Glutamatergic neuron (in vitro differentiated cells): Measurements from ENCODE around the gene TXNDC11. TPM values are rescaled to one million over a fixed set of nuclear protein-coding genes. Genes with fewer than 3 reads are reported as not detected.

Experiments
- DNase-seq: peaks from one replicate; pipeline ENCODE4 v3.0.0; 2022
- H3K27ac Mint-ChIP-seq: one replicate; pipeline ENCODE4 v1.8.0; 2020; ENCODE audit warnings: mild to moderate bottlenecking, mixed read lengths, inconsistent platforms; ENCODE audit not compliant: unreplicated experiment
- H3K27me3 Mint-ChIP-seq: one replicate; pipeline ENCODE4 v1.8.0; 2020; ENCODE audit warnings: mild to moderate bottlenecking, moderate library complexity, mixed read lengths, inconsistent platforms; ENCODE audit not compliant: unreplicated experiment
- H3K36me3 Mint-ChIP-seq: one replicate; pipeline ENCODE4 v1.8.0; 2020; ENCODE audit warnings: mild to moderate bottlenecking, mixed read lengths, inconsistent platforms; ENCODE audit not compliant: unreplicated experiment
- H3K4me1 Mint-ChIP-seq: one replicate; pipeline ENCODE4 v1.8.0; 2020; ENCODE audit warnings: mild to moderate bottlenecking, low read depth, mixed read lengths, inconsistent platforms; ENCODE audit not compliant: unreplicated experiment
- H3K4me3 Mint-ChIP-seq: one replicate; pipeline ENCODE4 v1.8.0; 2020; ENCODE audit warnings: mild to moderate bottlenecking, mixed read lengths, inconsistent platforms; ENCODE audit not compliant: unreplicated experiment
- H3K9me3 Mint-ChIP-seq: one replicate; pipeline ENCODE4 v1.8.0; 2020; ENCODE audit warnings: mild to moderate bottlenecking, moderate library complexity, mixed read lengths, inconsistent platforms; ENCODE audit not compliant: unreplicated experiment
- total RNA-seq: library from RNA; stranded (reverse); fragmentation: NEBNext Ultra II Directional; extraction: Animal tissue kit (Norgen Biotek cat#: 25700); gene quantifications from one replicate; pipeline ENCODE4 v1.2.1, GENCODE V29; 2021; ENCODE audit not compliant: unreplicated experiment
- TF ChIP-seq, protein P1 (sequence below): fragments of 200-600 bp; sonication (generic); IDR thresholded peaks from one replicate; pipeline ENCODE4 v1.5.0; 2021; ENCODE audit not compliant: partially characterized antibody, unreplicated experiment

Gene TXNDC11
- total RNA-seq, 1 donor from 2014 or later = 18.4 TPM

DNA sequence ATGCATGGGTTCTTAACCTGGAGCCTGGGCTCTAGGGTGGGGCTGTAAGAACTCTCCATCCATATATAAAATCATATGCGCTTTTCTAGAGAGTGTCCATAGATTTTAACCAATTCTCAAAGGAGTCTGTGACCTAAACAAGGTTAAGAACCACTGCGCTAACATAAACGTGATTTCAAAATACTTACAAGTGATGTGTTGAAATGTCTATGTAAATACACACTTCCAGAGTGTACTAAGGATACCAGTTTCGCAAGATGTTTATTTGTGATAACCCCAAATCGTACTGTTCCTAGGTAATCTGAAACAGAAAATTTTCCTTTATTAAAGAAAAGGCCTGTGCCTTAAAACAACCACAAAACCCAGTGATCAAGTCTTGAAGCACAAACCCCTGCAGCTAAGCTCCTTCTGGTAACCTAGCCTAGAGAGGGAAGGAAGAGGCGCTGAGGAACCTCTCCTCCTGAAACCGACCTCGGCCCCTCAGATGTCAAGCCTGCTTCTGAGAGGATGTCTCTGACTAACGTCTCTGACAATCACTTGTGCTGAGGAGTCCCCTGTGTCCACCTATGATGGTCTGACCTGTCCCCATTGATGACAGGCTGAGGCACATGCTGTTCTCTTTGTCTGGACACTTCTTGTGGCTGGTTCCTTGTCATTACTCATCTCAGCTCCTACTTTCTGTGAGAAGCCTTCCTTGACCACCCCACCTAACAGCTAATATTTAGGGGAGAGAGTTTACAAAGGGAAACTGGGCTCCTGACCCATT lies 42.2 kb downstream of the TXNDC11 start:
- Mint-ChIP-seq H3K27me3 (peaks cover 2% of the 10 kb centered on the region), H3K4me3 (no peak overlapping the region), H3K27ac (no peak overlapping the region), H3K36me3 (no peaks in the 10 kb centered on the region), H3K9me3 (peaks cover 5% of the 10 kb centered on the region), H3K4me1 (peaks cover 23% of the 10 kb centered on the region)
- no peak for DNase-seq
- TF ChIP-seq, protein P1, sequence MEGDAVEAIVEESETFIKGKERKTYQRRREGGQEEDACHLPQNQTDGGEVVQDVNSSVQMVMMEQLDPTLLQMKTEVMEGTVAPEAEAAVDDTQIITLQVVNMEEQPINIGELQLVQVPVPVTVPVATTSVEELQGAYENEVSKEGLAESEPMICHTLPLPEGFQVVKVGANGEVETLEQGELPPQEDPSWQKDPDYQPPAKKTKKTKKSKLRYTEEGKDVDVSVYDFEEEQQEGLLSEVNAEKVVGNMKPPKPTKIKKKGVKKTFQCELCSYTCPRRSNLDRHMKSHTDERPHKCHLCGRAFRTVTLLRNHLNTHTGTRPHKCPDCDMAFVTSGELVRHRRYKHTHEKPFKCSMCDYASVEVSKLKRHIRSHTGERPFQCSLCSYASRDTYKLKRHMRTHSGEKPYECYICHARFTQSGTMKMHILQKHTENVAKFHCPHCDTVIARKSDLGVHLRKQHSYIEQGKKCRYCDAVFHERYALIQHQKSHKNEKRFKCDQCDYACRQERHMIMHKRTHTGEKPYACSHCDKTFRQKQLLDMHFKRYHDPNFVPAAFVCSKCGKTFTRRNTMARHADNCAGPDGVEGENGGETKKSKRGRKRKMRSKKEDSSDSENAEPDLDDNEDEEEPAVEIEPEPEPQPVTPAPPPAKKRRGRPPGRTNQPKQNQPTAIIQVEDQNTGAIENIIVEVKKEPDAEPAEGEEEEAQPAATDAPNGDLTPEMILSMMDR = no peak

- Mint-ChIP-seq H3K9me3 (peaks cover 5% of the 10 kb centered on the region), H3K4me3 (no peak overlapping the region), H3K36me3 (no peaks in the 10 kb centered on the region), H3K27me3 (peaks cover 2% of the 10 kb centered on the region), H3K27ac (no peak overlapping the region), H3K4me1 (peaks cover 23% of the 10 kb centered on the region)
- no peak for DNase-seq
- TF ChIP-seq, protein P1 = no peak
Observed at GRCh38 chr16:11699234-11699894, 43.3 kb downstream of the TXNDC11 start.

DNA sequence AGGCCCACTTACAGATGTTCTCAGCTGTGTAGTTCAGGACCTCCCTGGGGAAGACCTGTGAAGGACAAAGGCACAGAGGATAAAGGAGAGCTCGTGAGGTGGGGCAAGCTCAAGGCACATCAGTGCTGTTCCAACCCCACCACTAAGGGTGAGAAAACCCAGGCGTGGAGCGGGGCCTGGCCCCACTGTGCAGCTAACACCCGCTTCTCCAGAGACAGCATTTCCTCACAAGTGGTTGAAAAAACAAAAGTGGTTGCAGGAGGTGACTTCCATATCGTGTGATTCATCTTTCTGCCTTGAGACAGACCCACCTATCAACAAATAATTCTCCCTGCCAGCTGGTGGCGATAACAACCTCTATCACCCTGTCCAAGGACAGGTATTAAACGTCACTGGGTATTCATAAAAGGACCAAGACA lies 44.4 kb downstream of the TXNDC11 start:
- H3K27ac Mint-ChIP-seq = peak overlapping the region; percentile 78
- no peak overlapping the region for H3K4me3 Mint-ChIP-seq

DNA sequence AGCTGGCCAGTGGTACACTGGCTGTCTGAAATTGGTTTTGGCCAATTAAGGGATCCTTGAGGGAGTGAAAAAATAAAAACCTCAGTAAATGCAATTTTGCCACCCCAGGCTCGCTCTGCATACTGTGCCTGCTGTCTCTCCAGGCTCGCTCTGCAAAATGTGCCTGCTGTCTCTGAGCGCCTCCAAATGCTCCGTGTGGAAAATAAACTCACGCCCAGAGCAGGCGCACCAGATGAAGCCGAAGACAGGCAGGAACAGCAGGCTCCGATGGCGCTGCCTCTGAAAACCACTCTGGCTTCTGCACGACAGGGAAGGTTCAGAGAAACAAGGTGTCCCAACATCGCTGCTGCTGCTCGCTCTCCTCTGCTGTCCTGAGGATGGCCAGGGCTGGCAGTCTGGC lies 45.3 kb downstream of the TXNDC11 start:
- peaks cover 5% of the 10 kb centered on the region for H3K9me3 Mint-ChIP-seq
- H3K4me3 Mint-ChIP-seq = no peak overlapping the region
- peak overlapping the region; percentile 78 for H3K27ac Mint-ChIP-seq
- TF ChIP-seq, protein P1 = no peak
- H3K27me3 Mint-ChIP-seq = peaks cover 2% of the 10 kb centered on the region
- no peak for DNase-seq
- H3K36me3 Mint-ChIP-seq = no peaks in the 10 kb centered on the region
- peaks cover 28% of the 10 kb centered on the region for H3K4me1 Mint-ChIP-seq

More for the DNA sequence above, 44.4 kb downstream of the TXNDC11 start:
- H3K9me3 Mint-ChIP-seq = peaks cover 5% of the 10 kb centered on the region
- peaks cover 23% of the 10 kb centered on the region for H3K4me1 Mint-ChIP-seq
- DNase-seq = no peak
- H3K36me3 Mint-ChIP-seq = no peaks in the 10 kb centered on the region
- H3K27me3 Mint-ChIP-seq = peaks cover 2% of the 10 kb centered on the region
- TF ChIP-seq, protein P1 = no peak
